Measurements from ENCODE around the gene TGFBR3.

Gene TGFBR3

DNA sequence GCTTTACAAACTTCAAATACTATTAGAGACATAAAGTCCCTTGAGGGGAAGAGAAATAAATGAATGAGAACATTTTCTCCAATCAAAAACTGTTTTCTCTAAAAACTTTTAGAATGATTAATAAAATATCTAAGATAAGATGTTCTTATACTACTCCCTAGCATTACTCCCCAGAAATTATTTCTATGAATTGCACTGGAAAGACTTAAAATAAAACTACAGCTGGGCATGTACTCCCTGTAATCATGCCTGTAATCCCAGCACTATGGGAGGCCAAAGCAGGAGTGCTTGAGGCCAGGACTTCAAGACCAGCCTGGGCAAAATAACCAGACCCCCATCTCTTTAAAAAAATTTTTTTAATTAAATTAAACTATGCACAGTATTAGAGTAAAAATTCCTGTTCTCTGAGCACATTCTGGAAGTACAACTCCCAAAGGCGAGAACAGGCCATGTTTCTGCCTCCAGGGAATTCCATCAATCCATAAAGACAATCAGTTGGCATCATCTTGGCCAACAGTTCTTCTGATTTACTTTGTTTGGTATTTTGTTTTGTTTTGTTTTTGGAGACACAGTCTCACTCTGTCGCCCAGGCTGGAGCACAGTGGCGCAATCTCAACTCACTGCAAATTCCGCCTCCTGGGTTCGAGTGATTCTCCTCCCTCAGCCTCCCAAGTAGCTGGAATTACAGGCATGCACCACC, 77.9 kb downstream of the TGFBR3 start:
- Mint-ChIP-seq H3K4me1 (ENCODE audit: low read depth) (peaks cover 67% of the 10 kb centered on the region), H3K9me3 (ENCODE audit: low read depth) (no peaks in the 10 kb centered on the region), H3K27me3 (no peaks in the 10 kb centered on the region), H3K27ac (no peak overlapping the region), H3K4me3 (no peak overlapping the region), H3K36me3 (peaks cover 3% of the 10 kb centered on the region)

DNA sequence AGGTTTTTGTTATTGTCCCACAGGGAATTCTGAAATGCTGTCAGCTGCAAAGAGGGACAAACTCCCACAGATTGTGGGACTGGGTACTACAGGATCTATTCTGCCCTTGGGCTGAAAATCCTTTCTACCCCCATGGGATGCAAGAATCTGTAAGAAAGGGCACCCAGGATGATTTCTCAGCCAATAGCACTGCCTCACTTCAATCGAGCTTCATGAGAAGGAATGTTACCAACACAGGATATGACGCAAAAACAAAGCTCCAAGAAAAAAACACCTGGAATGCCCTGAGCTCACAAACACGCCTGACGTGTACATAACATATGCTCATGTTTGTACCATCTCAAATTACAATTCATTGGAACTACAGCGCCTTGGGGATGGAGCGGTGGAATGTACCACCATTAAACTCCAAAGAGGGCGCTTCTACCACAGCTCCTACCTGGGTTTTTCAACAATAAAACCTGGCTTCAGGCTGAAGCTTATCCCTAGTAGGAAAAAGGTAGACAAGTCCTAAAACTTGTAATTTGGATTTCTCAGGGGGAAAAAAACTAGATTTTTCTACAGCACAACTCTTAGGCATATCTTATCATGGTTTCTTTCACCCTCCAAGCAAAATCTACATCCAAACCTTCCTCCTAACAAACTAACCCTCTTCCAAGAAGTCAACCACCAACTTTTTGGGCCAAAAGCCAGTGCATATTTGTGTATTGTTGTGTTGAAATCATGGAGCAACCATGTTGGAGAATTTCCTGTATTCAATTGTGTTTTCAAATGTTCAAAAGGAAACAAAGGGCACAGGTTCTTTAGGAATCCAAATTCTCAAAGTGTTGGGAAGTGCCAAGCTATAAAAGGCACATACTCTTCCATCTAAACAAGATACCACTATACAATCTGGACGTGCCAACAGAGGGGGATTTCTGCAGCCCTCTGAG, 78.9 kb downstream of the TGFBR3 start:
- H3K9me3 Mint-ChIP-seq (ENCODE audit: low read depth) = no peaks in the 10 kb centered on the region
- no peak overlapping the region for H3K4me3 Mint-ChIP-seq
- H3K4me1 Mint-ChIP-seq (ENCODE audit: low read depth) = peaks cover 71% of the 10 kb centered on the region
- peaks cover 2% of the 10 kb centered on the region for H3K36me3 Mint-ChIP-seq
- no peaks in the 10 kb centered on the region for H3K27me3 Mint-ChIP-seq
- no peak overlapping the region for H3K27ac Mint-ChIP-seq

DNA sequence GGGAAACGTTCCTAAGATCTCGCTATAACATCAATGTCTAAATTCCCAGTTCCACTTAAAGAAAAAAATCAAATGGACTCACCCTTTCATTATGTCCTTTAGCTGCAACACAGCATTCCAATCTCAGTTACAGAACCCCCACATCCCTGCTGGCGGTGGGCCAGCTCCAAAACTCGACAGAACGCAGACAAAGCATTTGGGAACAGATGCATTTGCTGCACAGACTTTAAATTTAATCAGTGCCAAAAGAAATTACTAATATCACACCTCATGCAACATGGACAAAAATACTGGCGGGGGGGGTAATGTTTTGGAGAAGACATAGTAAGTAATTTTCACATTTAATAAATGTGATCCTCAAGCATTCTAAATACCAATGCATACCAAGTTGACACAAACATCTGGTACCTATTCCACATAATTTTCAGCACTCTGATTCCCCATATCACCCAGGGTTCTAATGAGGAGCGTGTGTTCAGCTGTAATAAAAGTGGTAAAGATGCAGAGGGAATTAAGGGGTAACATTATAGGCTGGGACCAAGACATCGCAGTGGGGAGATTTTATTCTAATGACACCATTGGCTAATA, 79.7 kb downstream of the TGFBR3 start:
- Mint-ChIP-seq H3K27ac (peak overlapping the region; percentile 18), H3K9me3 (ENCODE audit: low read depth) (no peaks in the 10 kb centered on the region), H3K27me3 (no peaks in the 10 kb centered on the region), H3K4me1 (ENCODE audit: low read depth) (peaks cover 67% of the 10 kb centered on the region), H3K4me3 (peak overlapping the region; percentile 3), H3K36me3 (peaks cover 5% of the 10 kb centered on the region)

GRCh38 chr1:91805311-91805801, 80.6 kb downstream of the TGFBR3 start:
- peak overlapping the region; percentile 83 for H3K4me3 Mint-ChIP-seq
- no peaks in the 10 kb centered on the region for H3K9me3 Mint-ChIP-seq (ENCODE audit: low read depth)
- peak overlapping the region; percentile 98 for H3K27ac Mint-ChIP-seq

GRCh38 chr1:91804546-91805023, 81.4 kb downstream of the TGFBR3 start:
- peak overlapping the region; percentile 83 for H3K4me3 Mint-ChIP-seq
- H3K4me1 Mint-ChIP-seq (ENCODE audit: low read depth) = peaks cover 57% of the 10 kb centered on the region
- H3K27ac Mint-ChIP-seq = peak overlapping the region; percentile 98
- H3K9me3 Mint-ChIP-seq (ENCODE audit: low read depth) = no peaks in the 10 kb centered on the region
- H3K36me3 Mint-ChIP-seq = peaks cover 6% of the 10 kb centered on the region
- no peaks in the 10 kb centered on the region for H3K27me3 Mint-ChIP-seq

More at GRCh38 chr1:91805311-91805801, 80.6 kb downstream of the TGFBR3 start:
- Mint-ChIP-seq H3K36me3 (peaks cover 6% of the 10 kb centered on the region), H3K4me1 (ENCODE audit: low read depth) (peaks cover 60% of the 10 kb centered on the region), H3K27me3 (no peaks in the 10 kb centered on the region)

GRCh38 chr1:91803847-91804545, 82.0 kb downstream of the TGFBR3 start:
- peaks cover 6% of the 10 kb centered on the region for H3K36me3 Mint-ChIP-seq
- peak overlapping the region; percentile 98 for H3K27ac Mint-ChIP-seq
- H3K9me3 Mint-ChIP-seq (ENCODE audit: low read depth) = no peaks in the 10 kb centered on the region
- H3K4me1 Mint-ChIP-seq (ENCODE audit: low read depth) = peaks cover 56% of the 10 kb centered on the region
- H3K4me3 Mint-ChIP-seq = peak overlapping the region; percentile 83
- no peaks in the 10 kb centered on the region for H3K27me3 Mint-ChIP-seq

- Mint-ChIP-seq H3K27ac (peak overlapping the region; percentile 98), H3K36me3 (peaks cover 6% of the 10 kb centered on the region)
Measured at GRCh38 chr1:91803123-91803522, 82.8 kb downstream of the TGFBR3 start.

GRCh38 chr1:91801496-91802115, 84.3 kb downstream of the TGFBR3 start:
- Mint-ChIP-seq H3K9me3 (ENCODE audit: low read depth) (no peaks in the 10 kb centered on the region), H3K27me3 (no peaks in the 10 kb centered on the region), H3K27ac (peak overlapping the region; percentile 7), H3K36me3 (peaks cover 6% of the 10 kb centered on the region), H3K4me1 (ENCODE audit: low read depth) (peaks cover 55% of the 10 kb centered on the region), H3K4me3 (no peak overlapping the region)

More at GRCh38 chr1:91803123-91803522, 82.8 kb downstream of the TGFBR3 start:
- H3K9me3 Mint-ChIP-seq (ENCODE audit: low read depth) = no peaks in the 10 kb centered on the region
- H3K4me1 Mint-ChIP-seq (ENCODE audit: low read depth) = peaks cover 57% of the 10 kb centered on the region
- H3K4me3 Mint-ChIP-seq = peak overlapping the region; percentile 18
- H3K27me3 Mint-ChIP-seq = no peaks in the 10 kb centered on the region

GRCh38 chr1:91799863-91800262, 86.1 kb downstream of the TGFBR3 start:
- peaks cover 43% of the 10 kb centered on the region for H3K4me1 Mint-ChIP-seq (ENCODE audit: low read depth)
- H3K27ac Mint-ChIP-seq = no peak overlapping the region
- peaks cover 8% of the 10 kb centered on the region for H3K36me3 Mint-ChIP-seq
- H3K27me3 Mint-ChIP-seq = no peaks in the 10 kb centered on the region
- H3K9me3 Mint-ChIP-seq (ENCODE audit: low read depth) = no peaks in the 10 kb centered on the region
- H3K4me3 Mint-ChIP-seq = no peak overlapping the region

DNA sequence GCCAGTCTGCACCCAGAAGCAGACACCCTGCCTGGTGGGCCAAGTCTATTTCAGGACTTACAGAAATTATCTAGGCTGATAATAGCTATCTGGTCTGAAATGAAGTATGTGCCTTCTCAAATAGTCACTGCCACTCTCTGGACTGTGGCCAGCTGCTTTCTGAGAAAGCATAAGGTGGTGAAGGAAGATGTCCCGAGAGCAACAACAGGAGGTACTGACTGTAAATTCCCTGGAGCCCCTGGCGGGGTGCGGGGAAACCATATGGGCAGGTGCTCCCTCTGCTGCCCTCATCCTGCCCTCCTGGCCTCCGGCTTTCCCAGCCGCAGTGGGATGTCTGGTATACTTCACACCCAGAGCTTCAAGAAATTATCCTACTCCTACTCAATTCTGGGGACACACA, 86.8 kb downstream of the TGFBR3 start:
- Mint-ChIP-seq H3K27ac (no peak overlapping the region), H3K9me3 (ENCODE audit: low read depth) (no peaks in the 10 kb centered on the region), H3K27me3 (no peaks in the 10 kb centered on the region), H3K4me3 (no peak overlapping the region), H3K36me3 (peaks cover 10% of the 10 kb centered on the region), H3K4me1 (ENCODE audit: low read depth) (peaks cover 36% of the 10 kb centered on the region)

- Mint-ChIP-seq H3K4me1 (ENCODE audit: low read depth) (peaks cover 32% of the 10 kb centered on the region), H3K9me3 (ENCODE audit: low read depth) (no peaks in the 10 kb centered on the region), H3K27ac (no peak overlapping the region)
Measured at GRCh38 chr1:91798740-91799139, 87.2 kb downstream of the TGFBR3 start.

DNA sequence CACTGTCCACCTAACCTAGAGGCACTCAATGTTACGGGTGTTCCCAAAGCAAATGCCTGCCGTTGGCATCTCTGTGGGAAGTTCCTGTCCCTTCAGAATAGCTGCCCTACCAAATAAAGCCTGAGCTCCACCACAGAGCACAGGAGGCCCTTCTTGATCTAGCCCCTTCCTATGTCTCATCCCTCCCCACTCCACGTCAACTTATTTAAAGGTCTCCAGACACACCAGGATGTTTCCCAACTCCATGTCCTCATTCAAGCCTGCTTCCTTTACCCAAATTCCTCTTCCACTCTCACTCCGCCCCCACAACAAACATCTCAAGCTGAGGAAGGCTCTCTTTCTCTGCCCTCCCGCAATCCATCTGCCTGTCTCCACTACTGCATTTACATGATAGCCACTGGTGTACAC, 87.7 kb downstream of the TGFBR3 start:
- Mint-ChIP-seq H3K27me3 (no peaks in the 10 kb centered on the region), H3K4me3 (no peak overlapping the region), H3K27ac (no peak overlapping the region), H3K9me3 (ENCODE audit: low read depth) (no peaks in the 10 kb centered on the region), H3K4me1 (ENCODE audit: low read depth) (peaks cover 28% of the 10 kb centered on the region), H3K36me3 (peaks cover 12% of the 10 kb centered on the region)

More at GRCh38 chr1:91798740-91799139, 87.2 kb downstream of the TGFBR3 start:
- H3K36me3 Mint-ChIP-seq = peaks cover 12% of the 10 kb centered on the region
- no peak overlapping the region for H3K4me3 Mint-ChIP-seq
- H3K27me3 Mint-ChIP-seq = no peaks in the 10 kb centered on the region

DNA sequence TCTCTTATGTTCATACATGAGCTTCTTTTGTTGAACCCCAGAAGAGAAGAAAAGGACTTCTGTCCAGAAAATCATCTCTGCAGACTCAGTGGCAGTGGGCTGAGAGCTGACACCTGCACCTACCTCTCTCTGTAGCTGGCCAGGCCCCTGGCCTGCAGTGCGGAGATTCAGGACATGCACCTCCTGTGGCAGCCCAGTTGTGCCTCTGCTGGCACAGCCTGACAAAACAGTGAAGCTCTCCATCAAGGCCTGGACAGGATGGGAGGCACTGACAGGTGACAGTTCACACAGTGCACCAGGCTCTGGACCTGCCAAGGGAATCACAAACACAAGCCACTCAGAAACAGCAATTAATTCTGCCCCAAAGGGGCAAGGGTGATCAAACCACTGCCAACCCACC, 88.8 kb downstream of the TGFBR3 start:
- Mint-ChIP-seq H3K4me3 (no peak overlapping the region), H3K27me3 (no peaks in the 10 kb centered on the region), H3K4me1 (ENCODE audit: low read depth) (peaks cover 27% of the 10 kb centered on the region), H3K27ac (no peak overlapping the region), H3K9me3 (ENCODE audit: low read depth) (no peaks in the 10 kb centered on the region), H3K36me3 (peaks cover 10% of the 10 kb centered on the region)

GRCh38 chr1:91796390-91796654, 89.6 kb downstream of the TGFBR3 start:
- Mint-ChIP-seq H3K4me1 (ENCODE audit: low read depth) (peaks cover 31% of the 10 kb centered on the region), H3K9me3 (ENCODE audit: low read depth) (no peaks in the 10 kb centered on the region), H3K36me3 (peaks cover 8% of the 10 kb centered on the region), H3K4me3 (no peak overlapping the region), H3K27ac (no peak overlapping the region), H3K27me3 (no peaks in the 10 kb centered on the region)

Data from activated naive CD8-positive, alpha-beta T cell (primary cell).